DMS114 treated with DMSO at 0.1 percent for 48 hours (cell line): ENCODE measurements around the gene BCAS3.

Source experiments
- DNase-seq: peaks from one replicate; lab custom pipeline; 2025; ENCODE audit not compliant: unreplicated experiment; lab: John Stamatoyannopoulos, UW

The BCAS3 gene

DNA sequence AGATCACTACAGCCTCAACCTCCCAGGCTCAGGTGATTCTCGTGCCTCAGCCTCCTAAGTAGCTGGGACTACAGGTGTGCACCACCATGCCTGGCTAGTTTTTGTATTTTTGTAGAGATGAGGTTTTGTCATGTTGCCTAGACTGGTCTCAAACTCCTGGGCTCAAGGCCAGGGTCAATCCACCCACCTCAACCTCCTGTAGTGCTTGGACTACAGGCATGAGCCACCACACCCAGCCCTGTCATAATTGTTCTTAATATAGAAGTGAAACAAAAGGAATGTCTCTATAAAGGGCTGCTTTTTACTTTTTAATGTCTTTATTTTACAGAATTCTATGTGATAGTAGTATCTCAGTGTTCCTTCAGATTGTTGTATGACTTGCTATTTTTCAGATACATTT, 376.8 kb downstream of the BCAS3 start:
- DNase-seq: no peak

GRCh38 chr17:61057257-61057656, 379.6 kb downstream of the BCAS3 start:
- no peak for DNase-seq

- DNase-seq: no peak
Measured at GRCh38 chr17:61058066-61058465, 380.4 kb downstream of the BCAS3 start.

GRCh38 chr17:61063528-61063927, 385.9 kb downstream of the BCAS3 start:
- DNase-seq: no peak

DNA sequence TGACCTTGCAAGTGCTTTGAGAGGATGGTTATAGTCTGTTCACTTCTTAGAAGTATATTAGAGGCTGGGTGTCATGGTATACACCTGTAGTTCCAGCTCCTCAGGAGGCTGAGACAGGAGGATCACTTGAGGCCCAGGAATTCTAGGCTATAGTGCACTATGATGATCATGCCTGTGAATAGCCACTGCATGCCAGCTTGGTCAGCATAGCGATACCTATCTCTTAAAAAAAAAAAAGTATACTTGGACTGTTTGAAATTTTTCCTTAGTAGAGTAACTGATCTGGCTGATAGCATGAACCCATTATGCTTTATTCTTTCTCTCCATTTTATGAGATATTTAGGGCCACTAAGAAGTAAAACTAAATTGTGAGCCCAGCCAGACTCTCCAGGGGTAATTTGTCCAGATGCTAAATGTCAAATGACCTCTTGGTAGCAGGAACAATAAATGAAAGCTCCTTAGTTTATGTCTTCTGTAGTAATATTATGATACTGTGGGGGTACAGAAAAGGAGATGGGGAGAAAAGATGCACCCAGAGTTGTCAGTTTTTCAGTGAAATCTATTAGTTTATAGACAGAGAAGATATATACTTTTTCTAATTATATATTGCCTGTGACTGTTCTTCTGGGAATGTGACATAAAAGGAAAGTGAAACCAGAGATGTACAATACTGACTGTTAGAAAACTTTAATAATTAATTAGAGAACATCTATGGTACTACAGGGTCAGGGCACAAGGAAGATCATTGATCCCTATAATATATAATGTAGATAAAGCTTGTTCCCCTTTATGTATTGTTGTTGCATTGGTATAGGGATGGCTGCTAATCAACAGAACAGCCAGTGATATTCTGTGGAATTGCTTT, 386.7 kb downstream of the BCAS3 start:
- no peak for DNase-seq

- DNase-seq: no peak
Measured at GRCh38 chr17:61065263-61065773, 387.7 kb downstream of the BCAS3 start.

- DNase-seq: no peak
Measured at GRCh38 chr17:61066062-61066461, 388.4 kb downstream of the BCAS3 start.

GRCh38 chr17:61070649-61071048, 393.0 kb downstream of the BCAS3 start:
- DNase-seq: no peak

- no peak for DNase-seq
Measured at GRCh38 chr17:61072648-61073047, 395.0 kb downstream of the BCAS3 start.

DNA sequence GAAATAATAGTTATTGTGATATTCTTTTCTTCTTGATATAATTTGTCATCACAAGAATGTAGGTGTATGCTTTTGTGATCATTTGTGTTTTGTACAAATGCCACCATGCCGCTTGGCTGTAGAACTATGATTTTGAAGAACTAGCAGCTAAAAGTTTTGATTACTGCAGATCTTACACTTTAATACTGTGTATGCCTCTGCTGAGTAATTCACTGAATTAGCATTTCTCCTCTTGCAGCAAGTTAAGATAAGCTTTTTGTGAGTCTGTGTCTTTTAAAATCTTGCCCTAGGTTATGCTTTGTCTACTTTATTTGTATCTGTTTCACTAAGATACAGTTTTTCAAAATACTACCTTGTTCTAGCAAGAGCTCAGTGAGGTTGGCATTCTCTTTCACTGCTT, 395.5 kb downstream of the BCAS3 start:
- DNase-seq: no peak

DNA sequence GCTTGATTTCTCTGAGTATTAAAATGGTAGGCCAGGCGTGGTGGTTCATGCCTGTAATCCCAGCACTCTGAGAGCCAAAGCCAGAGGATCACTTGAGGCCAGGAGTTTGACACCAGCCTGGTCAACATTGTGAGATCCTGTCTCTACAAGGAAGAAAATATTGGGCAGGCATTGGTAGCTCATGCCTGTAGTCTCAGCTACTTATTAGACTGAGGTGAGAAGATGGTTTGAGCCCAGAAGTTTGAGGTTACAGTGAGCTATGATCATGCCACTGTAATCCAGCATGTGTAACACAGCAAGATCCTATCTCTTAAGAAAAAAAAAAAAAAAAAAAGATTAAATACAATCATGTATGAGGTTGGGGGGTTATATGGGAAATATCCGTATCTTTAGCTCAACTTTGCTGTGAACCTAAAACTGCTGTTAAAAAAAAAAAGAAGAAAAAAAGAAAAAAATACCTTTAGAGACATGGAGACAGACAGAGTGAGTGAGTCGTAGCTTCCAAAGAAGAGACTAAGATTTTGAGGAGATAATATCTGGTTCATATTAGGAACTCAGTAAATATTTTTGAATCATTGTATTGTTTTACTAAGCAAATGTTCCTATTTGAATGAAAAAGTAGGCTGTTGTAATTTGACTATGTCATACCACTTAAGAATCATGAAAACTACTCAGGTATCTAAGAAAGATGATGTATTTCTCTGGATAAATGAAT, 396.3 kb downstream of the BCAS3 start:
- no peak for DNase-seq

- DNase-seq: no peak
Measured at GRCh38 chr17:61075988-61076387, 398.3 kb downstream of the BCAS3 start.

GRCh38 chr17:61076621-61077031, 399.0 kb downstream of the BCAS3 start:
- DNase-seq: no peak

DNA sequence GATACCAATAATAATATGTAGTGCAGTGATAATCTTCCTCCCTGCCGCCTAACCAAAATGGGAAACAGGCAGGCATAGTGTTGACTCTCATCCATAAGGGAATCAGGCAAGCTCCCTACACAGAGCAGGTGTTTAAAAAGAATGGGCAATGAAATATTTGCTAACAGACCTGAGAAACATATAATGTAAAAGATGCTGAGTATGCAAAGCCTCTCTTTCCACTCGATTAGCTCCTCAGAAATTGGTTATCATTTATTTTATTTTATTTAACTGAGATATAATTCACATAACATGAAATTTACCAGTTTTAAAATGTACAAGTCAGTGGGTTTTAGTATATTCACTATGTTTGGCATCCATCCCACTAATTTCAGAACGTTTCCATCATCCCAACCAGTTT, 404.3 kb downstream of the BCAS3 start:
- DNase-seq: no peak

- no peak for DNase-seq
Measured at GRCh38 chr17:61084260-61084659, 406.6 kb downstream of the BCAS3 start.

DNA sequence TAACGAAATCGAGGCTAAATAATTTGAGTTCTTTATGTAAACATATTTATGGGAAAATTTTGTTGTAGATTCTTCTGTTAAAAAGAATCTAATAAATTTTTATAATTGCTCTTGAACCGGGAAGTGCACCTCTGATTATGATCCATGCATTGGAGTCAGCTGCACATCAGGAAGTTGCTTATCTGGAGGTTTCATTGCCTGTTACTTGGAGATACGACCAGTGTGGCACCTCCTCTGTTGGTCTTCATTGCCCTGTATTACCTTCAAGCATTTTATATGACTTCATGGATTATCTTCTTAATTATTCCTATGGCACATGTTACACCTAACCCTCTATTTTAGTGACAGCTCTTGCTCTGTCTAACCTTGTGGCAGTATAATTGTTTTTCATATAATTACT, 409.4 kb downstream of the BCAS3 start:
- no peak for DNase-seq

DNA sequence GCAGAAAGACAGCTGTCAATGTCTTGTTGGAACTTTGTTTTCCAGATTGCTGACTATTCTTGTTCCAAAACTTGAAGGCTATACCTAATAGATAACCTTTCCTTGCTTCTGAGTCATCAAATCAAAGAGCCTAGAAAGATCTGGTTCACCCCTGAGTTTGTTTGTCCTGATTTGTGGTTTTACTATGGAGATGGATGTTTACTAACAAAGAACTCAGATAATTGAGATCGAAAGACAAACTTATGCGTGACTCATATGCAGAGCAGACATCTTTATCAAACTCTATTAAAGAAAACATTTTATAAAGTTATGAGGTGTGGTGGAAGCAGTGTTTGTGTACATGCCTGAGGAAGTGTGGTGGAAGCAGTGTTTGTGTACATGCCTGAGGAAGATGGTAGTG, 410.9 kb downstream of the BCAS3 start:
- no peak for DNase-seq

DNA sequence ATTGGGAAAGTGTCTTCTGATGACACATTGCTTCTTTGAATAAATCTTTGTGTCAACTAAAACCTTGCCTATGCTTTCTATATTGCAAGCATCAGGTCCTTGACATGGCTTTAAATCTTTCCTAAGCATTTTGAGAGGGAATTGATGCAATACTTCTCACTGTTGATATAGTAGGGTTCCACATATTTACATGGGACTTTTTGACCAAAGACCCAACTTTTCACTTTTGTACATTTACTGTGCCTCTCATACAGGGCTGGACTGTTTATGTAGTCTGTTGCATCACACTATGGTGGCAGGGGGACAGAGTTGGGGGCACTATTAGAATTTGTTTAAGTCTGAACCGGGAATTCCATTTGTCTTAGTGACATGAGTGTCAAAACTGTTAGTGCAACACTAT, 413.4 kb downstream of the BCAS3 start:
- DNase-seq: no peak

GRCh38 chr17:61097781-61098180, 420.1 kb downstream of the BCAS3 start:
- DNase-seq: no peak

GRCh38 chr17:61106354-61106753, 428.7 kb downstream of the BCAS3 start:
- no peak for DNase-seq

DNA sequence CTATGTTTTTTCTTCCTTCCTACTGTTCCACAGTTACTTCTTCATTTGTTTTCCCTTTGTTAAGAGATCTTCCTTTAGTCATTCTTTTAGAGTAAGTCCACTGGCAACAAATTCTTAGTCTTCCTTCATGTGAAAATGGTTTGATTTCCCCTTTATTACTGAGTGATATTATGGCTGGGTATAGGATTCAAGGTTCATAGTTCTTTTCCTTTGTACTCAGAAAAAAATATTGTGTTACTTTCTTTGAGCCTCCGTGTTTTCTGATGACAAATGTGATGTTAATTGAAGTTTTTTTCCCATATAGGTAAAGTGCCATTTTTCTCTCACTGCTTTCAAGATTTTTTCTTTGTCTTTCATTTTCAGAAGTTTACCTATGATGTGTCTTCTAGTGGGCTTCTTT, 438.9 kb downstream of the BCAS3 start:
- no peak for DNase-seq

GRCh38 chr17:61117983-61118382, 440.3 kb downstream of the BCAS3 start:
- no peak for DNase-seq
